Measurements from ENCODE around the gene DGKG. TPM values are rescaled to one million over a fixed set of nuclear protein-coding genes. Genes with fewer than 3 reads are reported as not detected.

The DGKG gene
- total and polyA plus RNA-seq, 2 donors (not counting 1 experiment from before 2014, with no cell fraction given) = 0.67 to 10.9 TPM

DNA sequence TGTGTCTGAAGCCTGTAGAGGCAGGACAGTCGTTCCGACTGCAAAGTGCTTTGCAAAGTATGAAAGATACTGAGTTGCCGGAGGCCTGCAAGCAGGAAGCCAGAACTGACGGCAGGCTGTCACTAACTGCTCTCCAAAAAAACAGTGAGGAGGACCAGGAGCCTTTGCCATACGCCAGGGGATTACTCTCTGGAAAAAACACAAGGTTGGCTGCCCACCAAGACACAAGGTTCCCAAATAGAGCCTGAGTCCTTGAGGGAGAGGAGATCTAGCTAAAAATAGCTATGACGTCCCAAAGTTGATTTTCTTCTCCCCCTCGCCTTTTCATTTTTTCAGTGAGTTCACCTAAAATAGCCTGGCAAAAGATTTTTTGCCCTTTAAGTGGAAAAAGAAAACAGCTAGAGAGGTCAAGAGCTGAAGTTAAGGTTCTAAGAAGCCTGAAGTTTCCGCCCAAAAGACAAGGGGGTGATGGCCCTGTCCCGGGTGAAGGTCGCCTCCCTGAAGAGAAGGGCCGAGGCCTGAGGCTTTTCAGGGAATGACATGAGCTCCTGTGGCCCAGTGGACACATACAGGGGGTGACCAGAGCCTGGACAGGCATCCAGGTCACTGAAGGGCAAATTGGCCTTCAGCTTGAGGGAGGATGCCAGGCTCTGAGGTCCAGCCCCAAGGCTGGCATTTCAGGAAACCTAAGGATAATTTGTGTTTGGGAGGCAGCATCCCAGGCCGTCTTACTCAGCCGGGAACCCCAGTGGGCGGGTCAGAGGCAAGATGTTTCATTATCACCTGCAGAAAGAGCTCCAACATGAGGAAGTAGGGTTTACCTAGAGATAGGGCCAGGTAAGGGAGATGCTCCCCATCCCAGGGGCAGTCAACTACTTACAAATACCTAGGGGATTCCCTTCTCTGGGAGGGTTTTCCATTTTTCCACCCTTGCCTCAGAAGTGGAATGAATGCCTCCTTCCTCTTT lies 44.9 kb upstream of the DGKG start:
- Mint-ChIP-seq H3K27me3 (no peaks in the 10 kb centered on the region), H3K4me1 (no peaks in the 10 kb centered on the region), H3K9me3 (ENCODE audit: insufficient read depth) (no peaks in the 10 kb centered on the region), H3K4me3 (no peak overlapping the region), H3K27ac (no peak overlapping the region)
- Histone ChIP-seq H3K9me3 (ENCODE audit: control extremely low read depth in 1 of 3, control insufficient read depth in 2 of 3, insufficient read depth in 1 of 3, low read length in 2 of 3) (peaks cover 0 to 1% (median 0%) of the 10 kb centered on the region in 3 donors), H3K27ac (ENCODE audit: low read length in 2 of 2) (no peak overlapping the region), H3K36me3 (replicated peaks in 1 of 2; ENCODE audit: control extremely low read depth in 1 of 2, control insufficient read depth in 1 of 2, extremely low read depth in 1 of 2, insufficient read depth in 2 of 2, low read length in 1 of 2) (no peaks in the 10 kb centered on the region), H4K20me1 (ENCODE audit: control insufficient read depth, insufficient read depth, low read length, poor library complexity, severe bottlenecking) (no peaks in the 10 kb centered on the region), H3K4me2 (replicated peaks; ENCODE audit: low read depth, low read length, poor library complexity, severe bottlenecking) (no peak overlapping the region), H3K79me2 (ENCODE audit: control insufficient read depth, insufficient read depth, low read length) (no peaks in the 10 kb centered on the region), H3K4me3 (ENCODE audit: control extremely low read depth in 1 of 5, extremely low read depth in 1 of 5, insufficient read depth in 1 of 5, low read depth in 2 of 5, low read length in 4 of 5) (no peak overlapping the region), H3K4me1 (ENCODE audit: control insufficient read depth in 2 of 2, insufficient read depth in 2 of 2, low read length in 2 of 2) (no peaks in the 10 kb centered on the region), H3K9ac (ENCODE audit: low read length) (no peak overlapping the region), H3K27me3 (replicated peaks in 1 of 4; ENCODE audit: control extremely low read depth in 1 of 4, control insufficient read depth in 3 of 4, insufficient read depth in 4 of 4, low read length in 3 of 4) (no peaks in the 10 kb centered on the region), H2AFZ (ENCODE audit: insufficient read depth, low read depth, low read length, poor library complexity, severe bottlenecking) (no peak overlapping the region)
- CTCF ChIA-PET = interaction anchor here (0.9 kb wide), 1 partner anchor 133 kb away, joined by 3 read pairs; no protein-coding TSS in a partner anchor
- TF ChIP-seq EZH2 (IDR thresholded peaks at IDR 0.05; ENCODE audit: borderline replicate concordance, insufficient read depth, low read depth, low read length, poor library complexity, severe bottlenecking) (no peak), CTCF (IDR thresholded peaks at IDR 0.05) (no peak)
- no peak for ATAC-seq (ENCODE audit: low read depth)
- no peak for DNase-seq
- POLR2A ChIA-PET = no interaction called here
- intact Hi-C loops (cut with micrococcal nuclease) = no loop called here
- WGBS (ENCODE audit: insufficient coverage) = 94% methylated on average over 12 of the region's 14 CpGs

DNA sequence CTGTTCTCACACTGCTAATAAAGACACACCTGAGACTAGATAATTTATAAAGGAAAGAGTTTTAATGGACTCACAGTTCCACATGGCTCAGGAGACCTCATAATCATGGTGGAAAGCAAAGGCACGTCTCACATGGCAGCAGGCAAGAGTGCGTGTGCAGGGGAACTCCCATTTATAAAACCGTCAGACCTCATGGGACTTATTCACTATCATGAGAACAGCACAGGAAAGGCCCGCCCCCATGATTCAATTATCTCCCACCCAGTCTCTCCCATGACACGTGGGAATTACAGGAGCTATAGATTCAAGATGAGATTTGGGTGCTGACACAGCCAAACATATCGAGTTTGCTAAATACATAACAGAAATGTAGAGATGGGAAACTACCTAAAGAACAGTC lies 39.5 kb upstream of the DGKG start:
- Histone ChIP-seq H3K4me2 (replicated peaks; ENCODE audit: low read depth, low read length, poor library complexity, severe bottlenecking) (no peak overlapping the region), H3K27me3 (replicated peaks in 1 of 4; ENCODE audit: control extremely low read depth in 1 of 4, control insufficient read depth in 3 of 4, insufficient read depth in 4 of 4, low read length in 3 of 4) (no peaks in the 10 kb centered on the region), H3K36me3 (replicated peaks in 1 of 2; ENCODE audit: control extremely low read depth in 1 of 2, control insufficient read depth in 1 of 2, extremely low read depth in 1 of 2, insufficient read depth in 2 of 2, low read length in 1 of 2) (no peaks in the 10 kb centered on the region), H3K4me3 (ENCODE audit: control extremely low read depth in 1 of 5, extremely low read depth in 1 of 5, insufficient read depth in 1 of 5, low read depth in 2 of 5, low read length in 4 of 5) (no peak overlapping the region), H3K79me2 (ENCODE audit: control insufficient read depth, insufficient read depth, low read length) (no peaks in the 10 kb centered on the region), H2AFZ (ENCODE audit: insufficient read depth, low read depth, low read length, poor library complexity, severe bottlenecking) (no peak overlapping the region), H3K9me3 (ENCODE audit: control extremely low read depth in 1 of 3, control insufficient read depth in 2 of 3, insufficient read depth in 1 of 3, low read length in 2 of 3) (peaks cover 0 to 8% (median 3%) of the 10 kb centered on the region in 3 donors), H3K27ac (ENCODE audit: low read length in 2 of 2) (no peak overlapping the region), H3K9ac (ENCODE audit: low read length) (no peak overlapping the region), H4K20me1 (ENCODE audit: control insufficient read depth, insufficient read depth, low read length, poor library complexity, severe bottlenecking) (no peaks in the 10 kb centered on the region), H3K4me1 (ENCODE audit: control insufficient read depth in 2 of 2, insufficient read depth in 2 of 2, low read length in 2 of 2) (no peaks in the 10 kb centered on the region)
- ChIA-PET POLR2A (no interaction called here), CTCF (no interaction called here)
- no peak overlapping the region for H3K4me3 Mint-ChIP-seq
- peaks cover 3% of the 10 kb centered on the region for H3K9me3 Mint-ChIP-seq (ENCODE audit: insufficient read depth)
- WGBS (ENCODE audit: insufficient coverage) = no CpG with 5 or more reads among the region's 6 CpGs
- DNase-seq (no peak), ATAC-seq (ENCODE audit: low read depth) (no peak)
- intact Hi-C loops (cut with micrococcal nuclease) = no loop called here
- no peak for TF ChIP-seq CTCF (IDR thresholded peaks at IDR 0.05)
- no peak for TF ChIP-seq EZH2 (IDR thresholded peaks at IDR 0.05; ENCODE audit: borderline replicate concordance, insufficient read depth, low read depth, low read length, poor library complexity, severe bottlenecking)
- no peaks in the 10 kb centered on the region for H3K4me1 Mint-ChIP-seq
- no peaks in the 10 kb centered on the region for H3K27me3 Mint-ChIP-seq
- H3K27ac Mint-ChIP-seq = no peak overlapping the region

Data from B cell (primary cell).